ENCODE data around the gene ESYT1. TPM values are rescaled to one million over a fixed set of nuclear protein-coding genes. Genes with fewer than 3 reads are reported as not detected.

The ESYT1 gene
- total RNA-seq, 2 donors from 2014 or later, result 97.0 to 118 TPM

DNA sequence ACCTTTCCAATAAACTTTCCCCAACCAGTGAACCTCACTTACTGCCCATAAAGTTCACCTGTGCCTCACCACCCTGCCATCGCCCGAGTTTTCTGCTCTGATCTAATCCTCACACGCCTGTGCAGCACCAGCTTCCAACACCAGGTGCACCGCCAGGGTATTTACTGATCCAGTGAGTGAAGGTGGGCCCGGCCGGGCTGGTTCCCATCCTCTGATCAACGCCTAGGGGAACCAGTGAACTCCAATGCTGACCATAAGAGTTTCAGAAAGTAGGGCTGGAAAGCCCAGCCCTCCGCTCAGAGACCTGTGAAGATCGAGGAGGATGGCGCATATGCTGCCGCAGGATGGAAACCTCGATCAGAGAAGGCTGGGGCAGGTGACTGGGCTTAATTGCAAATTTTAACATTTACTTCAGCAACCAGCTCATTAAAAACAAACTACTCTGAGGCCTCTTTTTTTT lies 23.6 kb downstream of the ESYT1 start:
- Mint-ChIP-seq H3K4me3 (peak overlapping the region; percentile 85), H3K4me1 (peaks cover 34% of the 10 kb centered on the region), H3K27me3 (ENCODE audit: insufficient read depth) (no peaks in the 10 kb centered on the region), H3K27ac (peak overlapping the region; percentile 95), H3K9me3 (no peaks in the 10 kb centered on the region), H3K36me3 (ENCODE audit: low read depth) (peaks cover 12% of the 10 kb centered on the region)
- peak overlapping the region; percentile 70 for H3K27ac ChIP-seq (ENCODE audit: low read depth, low read length)
- H3K9ac ChIP-seq (ENCODE audit: extremely low read depth, low read length, poor library complexity, severe bottlenecking), result peak overlapping the region; percentile 78
- no peaks in the 10 kb centered on the region for H3K9me3 ChIP-seq (ENCODE audit: control insufficient read depth, low read length)
- TF ChIP-seq, protein P1, sequence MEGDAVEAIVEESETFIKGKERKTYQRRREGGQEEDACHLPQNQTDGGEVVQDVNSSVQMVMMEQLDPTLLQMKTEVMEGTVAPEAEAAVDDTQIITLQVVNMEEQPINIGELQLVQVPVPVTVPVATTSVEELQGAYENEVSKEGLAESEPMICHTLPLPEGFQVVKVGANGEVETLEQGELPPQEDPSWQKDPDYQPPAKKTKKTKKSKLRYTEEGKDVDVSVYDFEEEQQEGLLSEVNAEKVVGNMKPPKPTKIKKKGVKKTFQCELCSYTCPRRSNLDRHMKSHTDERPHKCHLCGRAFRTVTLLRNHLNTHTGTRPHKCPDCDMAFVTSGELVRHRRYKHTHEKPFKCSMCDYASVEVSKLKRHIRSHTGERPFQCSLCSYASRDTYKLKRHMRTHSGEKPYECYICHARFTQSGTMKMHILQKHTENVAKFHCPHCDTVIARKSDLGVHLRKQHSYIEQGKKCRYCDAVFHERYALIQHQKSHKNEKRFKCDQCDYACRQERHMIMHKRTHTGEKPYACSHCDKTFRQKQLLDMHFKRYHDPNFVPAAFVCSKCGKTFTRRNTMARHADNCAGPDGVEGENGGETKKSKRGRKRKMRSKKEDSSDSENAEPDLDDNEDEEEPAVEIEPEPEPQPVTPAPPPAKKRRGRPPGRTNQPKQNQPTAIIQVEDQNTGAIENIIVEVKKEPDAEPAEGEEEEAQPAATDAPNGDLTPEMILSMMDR (conservative IDR thresholded peaks at IDR 0.05), result peak; percentile 79
- 13 to 16% methylated on average over 5 to 12 of the region's 12 CpGs for WGBS, 2 experiments (ENCODE audit: insufficient coverage in 1 of 2, insufficient read length in 1 of 2)
- H3K4me3 ChIP-seq (ENCODE audit: low read length), result peak overlapping the region; percentile 92
- peak; percentile 93 for DNase-seq
- no peaks in the 10 kb centered on the region for H3K27me3 ChIP-seq (ENCODE audit: control insufficient read depth, insufficient read depth, low read length, poor library complexity, severe bottlenecking)
- peaks cover 19% of the 10 kb centered on the region for H3K36me3 ChIP-seq (ENCODE audit: control insufficient read depth, insufficient read depth, low read length)
- peaks cover 12% of the 10 kb centered on the region for H3K4me1 ChIP-seq (ENCODE audit: control insufficient read depth, insufficient read depth, low read length)

DNA sequence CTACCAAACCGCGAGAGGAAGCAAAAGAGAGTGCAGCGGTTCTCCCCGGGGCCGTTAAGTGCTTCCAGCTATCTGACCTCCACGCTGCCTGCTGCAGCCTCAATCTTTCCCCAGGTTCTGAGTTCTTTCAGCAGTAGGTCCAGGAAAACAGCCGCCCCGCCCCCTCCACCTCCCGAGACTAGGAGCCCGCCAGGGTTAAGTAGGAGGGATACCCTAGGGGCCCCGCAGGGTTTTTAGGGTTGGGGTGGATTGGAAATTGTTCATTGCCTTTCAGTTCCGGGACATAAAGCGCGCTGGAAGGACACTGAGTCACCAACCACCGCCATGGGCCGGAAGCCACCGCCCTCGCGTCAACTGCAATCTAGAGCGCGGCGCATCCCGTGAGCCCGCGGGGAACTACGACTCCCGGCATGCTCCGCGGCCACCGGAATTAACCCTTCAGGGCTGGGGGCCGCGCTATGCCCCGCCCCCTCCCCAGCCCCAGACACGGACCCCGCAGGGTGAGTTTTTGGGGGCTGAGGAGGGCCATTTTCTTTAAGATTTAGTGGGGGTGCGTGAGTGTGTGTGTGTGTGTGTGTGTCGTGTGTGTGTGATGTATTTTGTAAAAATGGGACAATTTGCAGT lies 24.2 kb downstream of the ESYT1 start, which contains the start of gene MYL6B:
Gene MYL6B, plus strand, starts transcription at position 456 of the 624 bp plus-strand sequence. CDS start 1,332 bp downstream, outside the sequence.
- Mint-ChIP-seq H3K27ac (peak within 1 kb of the TSS; percentile 95), H3K27me3 (ENCODE audit: insufficient read depth) (no peaks in the 10 kb centered on the region), H3K4me3 (peak within 1 kb of the TSS; percentile 85), H3K9me3 (no peaks in the 10 kb centered on the region), H3K4me1 (peaks cover 35% of the 10 kb centered on the region), H3K36me3 (ENCODE audit: low read depth) (peaks cover 12% of the 10 kb centered on the region)
- Histone ChIP-seq H3K4me1 (ENCODE audit: control insufficient read depth, insufficient read depth, low read length) (peaks cover 12% of the 10 kb centered on the region), H3K4me3 (ENCODE audit: low read length) (peak within 1 kb of the TSS; percentile 92), H3K9ac (ENCODE audit: extremely low read depth, low read length, poor library complexity, severe bottlenecking) (peak within 1 kb of the TSS; percentile 78), H3K27ac (ENCODE audit: low read depth, low read length) (peak within 1 kb of the TSS; percentile 70), H3K36me3 (ENCODE audit: control insufficient read depth, insufficient read depth, low read length) (peaks cover 19% of the 10 kb centered on the region), H3K27me3 (ENCODE audit: control insufficient read depth, insufficient read depth, low read length, poor library complexity, severe bottlenecking) (no peaks in the 10 kb centered on the region), H3K9me3 (ENCODE audit: control insufficient read depth, low read length) (no peaks in the 10 kb centered on the region)
- TF ChIP-seq, protein P1 (conservative IDR thresholded peaks at IDR 0.05), result no peak
- WGBS, 2 experiments (ENCODE audit: insufficient coverage in 1 of 2, insufficient read length in 1 of 2), result 0% methylated on average over 10 to 36 of the region's 37 CpGs
- peak; percentile 98 for DNase-seq

DNA sequence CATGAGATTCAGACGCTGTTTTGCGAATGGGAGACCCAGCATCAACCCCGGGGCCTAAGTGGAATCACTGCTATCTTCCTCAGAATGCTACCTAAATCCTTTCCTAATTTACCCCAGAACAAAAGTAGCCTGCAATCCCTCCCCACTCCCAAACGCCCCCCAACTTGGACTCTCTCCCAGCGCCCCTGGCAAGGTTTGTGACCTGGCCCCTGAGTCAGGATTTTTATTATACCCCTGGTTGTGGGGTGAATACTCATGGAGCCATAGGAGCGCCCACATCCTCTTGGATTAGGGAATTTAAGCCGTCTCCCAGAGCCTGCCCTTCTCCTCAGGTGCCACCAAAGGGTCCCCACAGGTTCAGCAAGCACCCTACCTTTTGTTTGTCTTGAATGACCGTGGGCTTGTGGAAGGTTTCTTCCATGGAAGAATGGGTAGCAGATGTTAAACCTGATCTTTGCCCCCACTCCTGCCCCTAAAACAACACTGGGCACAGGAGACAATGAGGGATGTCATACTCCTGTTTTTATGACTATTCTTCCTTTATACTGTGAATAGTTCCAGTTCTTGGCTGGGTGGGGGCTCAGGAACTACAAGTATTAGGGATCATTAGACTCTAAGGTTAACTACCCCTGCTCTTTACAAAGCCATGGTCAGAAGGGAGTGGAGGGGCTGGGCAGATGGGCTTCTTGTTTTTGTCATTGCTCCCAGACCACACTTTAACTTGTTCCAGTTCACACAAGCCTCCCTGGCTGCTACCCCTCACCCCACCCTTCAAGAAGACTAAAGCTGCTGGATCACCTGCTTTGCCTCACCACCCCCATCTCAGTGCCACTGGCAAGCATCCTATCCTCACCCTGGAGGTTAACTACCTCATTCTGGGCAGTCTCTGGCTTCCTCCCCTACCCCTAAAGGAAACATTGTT lies 24.9 kb downstream of the ESYT1 start:
- peak overlapping the region; percentile 95 for H3K27ac Mint-ChIP-seq
- Histone ChIP-seq H3K4me1 (ENCODE audit: control insufficient read depth, insufficient read depth, low read length) (peaks cover 12% of the 10 kb centered on the region), H3K9ac (ENCODE audit: extremely low read depth, low read length, poor library complexity, severe bottlenecking) (peak overlapping the region; percentile 78), H3K27ac (ENCODE audit: low read depth, low read length) (no peak overlapping the region), H3K9me3 (ENCODE audit: control insufficient read depth, low read length) (no peaks in the 10 kb centered on the region), H3K4me3 (ENCODE audit: low read length) (peak overlapping the region; percentile 92), H3K27me3 (ENCODE audit: control insufficient read depth, insufficient read depth, low read length, poor library complexity, severe bottlenecking) (no peaks in the 10 kb centered on the region), H3K36me3 (ENCODE audit: control insufficient read depth, insufficient read depth, low read length) (peaks cover 19% of the 10 kb centered on the region)
- TF ChIP-seq, protein P1 (conservative IDR thresholded peaks at IDR 0.05), result no peak
- H3K27me3 Mint-ChIP-seq (ENCODE audit: insufficient read depth), result no peaks in the 10 kb centered on the region
- H3K9me3 Mint-ChIP-seq, result no peaks in the 10 kb centered on the region
- H3K36me3 Mint-ChIP-seq (ENCODE audit: low read depth), result peaks cover 12% of the 10 kb centered on the region
- no peak for DNase-seq
- peaks cover 41% of the 10 kb centered on the region for H3K4me1 Mint-ChIP-seq
- H3K4me3 Mint-ChIP-seq, result peak overlapping the region; percentile 85
- 17% methylated on average over 8 of the region's 8 CpGs; no CpG with 5 or more reads in 1 of the 2 experiments for WGBS, 2 experiments (ENCODE audit: insufficient coverage in 1 of 2, insufficient read length in 1 of 2)

All from endodermal cell (in vitro differentiated cells).